Progenitor cell of endocrine pancreas (in vitro differentiated cells): ENCODE results near the gene TAF5L. TPM values are rescaled to one million over a fixed set of nuclear protein-coding genes. Genes with fewer than 3 reads are reported as not detected.
A peak's percentile ranks its signal among the peaks of the same experiment; 100 is the strongest.

ENCODE experiments used
- DNase-seq: peaks from one replicate; pipeline ENCODE4 v3.0.0; 2021; ENCODE audit warnings: low spot score; ENCODE audit not compliant: unreplicated experiment
- H3K27ac Mint-ChIP-seq: 2 replicates; pipeline ENCODE4 v1.8.0; 2021; ENCODE audit warnings: mild to moderate bottlenecking, moderate library complexity, mixed read lengths
- H3K27me3 Mint-ChIP-seq: 2 replicates; pipeline ENCODE4 v1.8.0; 2021; ENCODE audit warnings: mixed read lengths
- H3K36me3 Mint-ChIP-seq: 2 replicates; pipeline ENCODE4 v1.8.0; 2022; ENCODE audit warnings: mixed read lengths; ENCODE audit not compliant: insufficient read depth
- H3K4me1 Mint-ChIP-seq: 2 replicates; pipeline ENCODE4 v1.8.0; 2021; ENCODE audit warnings: low read depth, mixed read lengths
- H3K4me3 Mint-ChIP-seq: 2 replicates; pipeline ENCODE4 v1.8.0; 2021; ENCODE audit warnings: low read depth, mild to moderate bottlenecking, moderate library complexity, mixed read lengths
- H3K9me3 Mint-ChIP-seq: 2 replicates; pipeline ENCODE4 v1.8.0; 2021; ENCODE audit warnings: low read depth, mixed read lengths
- CTCF ChIP-seq: fragments of 200-600 bp; sonication (generic); IDR thresholded peaks from one replicate; pipeline ENCODE4 v1.5.0; 2021; ENCODE audit warnings: antibody characterized with exemption, mild to moderate bottlenecking; ENCODE audit not compliant: unreplicated experiment
- total RNA-seq: library from RNA; stranded (reverse); gene quantifications from 2 replicates; pipeline ENCODE4 v1.2.1, GENCODE V29; 2021

TAF5L gene
- total RNA-seq, 1 donor from 2014 or later, result 21.0 TPM

- H3K9me3 Mint-ChIP-seq, result no peaks in the 10 kb centered on the region
Observed at GRCh38 chr1:229661022-229661877, 35.3 kb upstream of the TAF5L start.

GRCh38 chr1:229657993-229658755 is 32.3 kb upstream of the TAF5L start:
- H3K27me3 Mint-ChIP-seq, result no peaks in the 10 kb centered on the region
- H3K27ac Mint-ChIP-seq, result peak overlapping the region; percentile 53
- no peak overlapping the region for H3K4me3 Mint-ChIP-seq
- TF ChIP-seq CTCF, result no peak
- no peaks in the 10 kb centered on the region for H3K9me3 Mint-ChIP-seq
- no peak for DNase-seq
- no peaks in the 10 kb centered on the region for H3K4me1 Mint-ChIP-seq
- H3K36me3 Mint-ChIP-seq, result peaks cover 10% of the 10 kb centered on the region

More at GRCh38 chr1:229661022-229661877, 35.3 kb upstream of the TAF5L start:
- Mint-ChIP-seq H3K4me1 (no peaks in the 10 kb centered on the region), H3K4me3 (no peak overlapping the region), H3K27me3 (no peaks in the 10 kb centered on the region), H3K27ac (peak overlapping the region; percentile 43), H3K36me3 (peaks cover 10% of the 10 kb centered on the region)
- TF ChIP-seq CTCF, result peak; percentile 93
- peak; percentile 76 for DNase-seq

- TF ChIP-seq CTCF, result no peak
- Mint-ChIP-seq H3K9me3 (no peaks in the 10 kb centered on the region), H3K27me3 (no peaks in the 10 kb centered on the region), H3K4me3 (no peak overlapping the region), H3K27ac (no peak overlapping the region), H3K36me3 (peaks cover 7% of the 10 kb centered on the region), H3K4me1 (no peaks in the 10 kb centered on the region)
- no peak for DNase-seq
Observed at GRCh38 chr1:229655781-229656180, 29.9 kb upstream of the TAF5L start.

- H3K4me3 Mint-ChIP-seq, result no peak overlapping the region
- no peaks in the 10 kb centered on the region for H3K4me1 Mint-ChIP-seq
- no peak for TF ChIP-seq CTCF
- no peaks in the 10 kb centered on the region for H3K27me3 Mint-ChIP-seq
- peaks cover 7% of the 10 kb centered on the region for H3K36me3 Mint-ChIP-seq
- no peaks in the 10 kb centered on the region for H3K9me3 Mint-ChIP-seq
- no peak for DNase-seq
- no peak overlapping the region for H3K27ac Mint-ChIP-seq
Observed at GRCh38 chr1:229653420-229653819, 27.5 kb upstream of the TAF5L start.

GRCh38 chr1:229651546-229651945 is 25.6 kb upstream of the TAF5L start:
- Mint-ChIP-seq H3K4me1 (no peaks in the 10 kb centered on the region), H3K27ac (no peak overlapping the region), H3K4me3 (no peak overlapping the region), H3K9me3 (no peaks in the 10 kb centered on the region), H3K36me3 (peaks cover 9% of the 10 kb centered on the region), H3K27me3 (no peaks in the 10 kb centered on the region)
- DNase-seq, result no peak
- no peak for TF ChIP-seq CTCF
